Spleen (tissue), 7 donors: ENCODE data around the gene DOCK10.

ENCODE experiments used
- POLR2A ChIP-seq, 3 donors: fragments of 450-650 bp; IDR thresholded peaks; one replicate each; pipeline ENCODE4 v1.5.1; 2017; ENCODE audit warnings: antibody characterized with exemption in 3 of 3, mild to moderate bottlenecking in 1 of 3
- POLR2AphosphoS5 ChIP-seq, 3 donors: sonication (generic); formaldehyde crosslinking; IDR thresholded peaks; one replicate each; pipeline ENCODE4 v1.5.1; 2017; ENCODE audit warnings: antibody characterized with exemption in 3 of 3
- TF ChIP-seq, protein P1 (sequence below), 11 experiments: fragments of 200-600 bp in 7 of 11; fragments of 450-650 bp in 4 of 11; sonication (generic) in 4 of 11; IDR thresholded peaks in 8 of 11; conservative IDR thresholded peaks in 3 of 11; 1 replicate in 7 of 11; 2 replicates in 4 of 11; pipeline versions ENCODE4 v1.4.0 to v1.8.0; 2016 to 2021; ENCODE audit warnings: antibody characterized with exemption in 11 of 11, inconsistent platforms in 4 of 11, mild to moderate bottlenecking in 1 of 11
- donor health status: DM: no; HTN: no; CAD: no; lungs with moderate emphysema.
- donor health status: DM: no; HTN: no; CAD: no.
- donor health status: DM: no; HTN: no; CAD: no.

GRCh38 chr2:224819075-224819474, 223.2 kb downstream of the DOCK10 start:
- TF ChIP-seq POLR2AphosphoS5 (IDR thresholded peaks at IDR 0.05) (no peak), POLR2A (IDR thresholded peaks at IDR 0.05) (no peak)
- TF ChIP-seq, protein P1, sequence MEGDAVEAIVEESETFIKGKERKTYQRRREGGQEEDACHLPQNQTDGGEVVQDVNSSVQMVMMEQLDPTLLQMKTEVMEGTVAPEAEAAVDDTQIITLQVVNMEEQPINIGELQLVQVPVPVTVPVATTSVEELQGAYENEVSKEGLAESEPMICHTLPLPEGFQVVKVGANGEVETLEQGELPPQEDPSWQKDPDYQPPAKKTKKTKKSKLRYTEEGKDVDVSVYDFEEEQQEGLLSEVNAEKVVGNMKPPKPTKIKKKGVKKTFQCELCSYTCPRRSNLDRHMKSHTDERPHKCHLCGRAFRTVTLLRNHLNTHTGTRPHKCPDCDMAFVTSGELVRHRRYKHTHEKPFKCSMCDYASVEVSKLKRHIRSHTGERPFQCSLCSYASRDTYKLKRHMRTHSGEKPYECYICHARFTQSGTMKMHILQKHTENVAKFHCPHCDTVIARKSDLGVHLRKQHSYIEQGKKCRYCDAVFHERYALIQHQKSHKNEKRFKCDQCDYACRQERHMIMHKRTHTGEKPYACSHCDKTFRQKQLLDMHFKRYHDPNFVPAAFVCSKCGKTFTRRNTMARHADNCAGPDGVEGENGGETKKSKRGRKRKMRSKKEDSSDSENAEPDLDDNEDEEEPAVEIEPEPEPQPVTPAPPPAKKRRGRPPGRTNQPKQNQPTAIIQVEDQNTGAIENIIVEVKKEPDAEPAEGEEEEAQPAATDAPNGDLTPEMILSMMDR (IDR thresholded peaks at IDR 0.05 in 8 of 11, conservative IDR thresholded peaks at IDR 0.05 in 3 of 11) = no peak
